Inferior parietal cortex (tissue), 1 donor: ENCODE measurements around the gene RHOT2.
"Not testable (repeated sequence)": the region's sequence is repeated elsewhere in the genome, so short reads cannot be mapped to it uniquely, and the experiment has no call there.

Source experiments
- DNase-seq: peaks from one replicate; pipeline ENCODE4 v3.0.0-alpha.2; 2016; ENCODE audit errors: extremely low spot score

RHOT2 gene

DNA sequence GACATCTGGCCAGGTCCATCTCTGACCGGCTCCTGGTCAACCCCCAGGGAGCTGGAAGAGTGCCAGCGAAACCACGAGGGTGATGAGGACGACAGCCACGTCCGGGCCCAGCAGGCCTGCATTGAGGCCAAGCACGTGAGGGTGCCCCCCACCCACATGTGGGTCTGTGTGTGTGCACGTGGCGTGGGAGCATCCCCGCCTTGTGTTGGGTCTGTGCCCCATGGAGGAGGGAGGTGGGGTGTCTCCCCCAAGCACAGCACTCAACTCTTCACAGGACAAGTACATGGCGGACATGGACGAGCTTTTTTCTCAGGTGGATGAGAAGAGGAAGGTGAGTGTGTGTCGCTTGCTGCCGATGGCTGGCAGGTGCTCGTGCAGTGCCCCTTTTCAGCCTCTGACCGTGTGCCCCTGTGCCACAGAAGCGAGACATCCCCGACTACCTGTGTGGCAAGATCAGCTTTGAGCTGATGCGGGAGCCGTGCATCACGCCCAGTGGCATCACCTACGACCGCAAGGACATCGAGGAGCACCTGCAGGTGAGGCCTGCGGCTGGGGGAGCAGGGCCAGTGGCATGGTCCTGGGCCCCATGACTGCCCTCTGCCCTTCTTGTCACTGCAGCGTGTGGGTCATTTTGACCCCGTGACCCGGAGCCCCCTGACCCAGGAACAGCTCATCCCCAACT is 14.0 kb downstream of the RHOT2 start:
- DNase-seq = no peak

DNA sequence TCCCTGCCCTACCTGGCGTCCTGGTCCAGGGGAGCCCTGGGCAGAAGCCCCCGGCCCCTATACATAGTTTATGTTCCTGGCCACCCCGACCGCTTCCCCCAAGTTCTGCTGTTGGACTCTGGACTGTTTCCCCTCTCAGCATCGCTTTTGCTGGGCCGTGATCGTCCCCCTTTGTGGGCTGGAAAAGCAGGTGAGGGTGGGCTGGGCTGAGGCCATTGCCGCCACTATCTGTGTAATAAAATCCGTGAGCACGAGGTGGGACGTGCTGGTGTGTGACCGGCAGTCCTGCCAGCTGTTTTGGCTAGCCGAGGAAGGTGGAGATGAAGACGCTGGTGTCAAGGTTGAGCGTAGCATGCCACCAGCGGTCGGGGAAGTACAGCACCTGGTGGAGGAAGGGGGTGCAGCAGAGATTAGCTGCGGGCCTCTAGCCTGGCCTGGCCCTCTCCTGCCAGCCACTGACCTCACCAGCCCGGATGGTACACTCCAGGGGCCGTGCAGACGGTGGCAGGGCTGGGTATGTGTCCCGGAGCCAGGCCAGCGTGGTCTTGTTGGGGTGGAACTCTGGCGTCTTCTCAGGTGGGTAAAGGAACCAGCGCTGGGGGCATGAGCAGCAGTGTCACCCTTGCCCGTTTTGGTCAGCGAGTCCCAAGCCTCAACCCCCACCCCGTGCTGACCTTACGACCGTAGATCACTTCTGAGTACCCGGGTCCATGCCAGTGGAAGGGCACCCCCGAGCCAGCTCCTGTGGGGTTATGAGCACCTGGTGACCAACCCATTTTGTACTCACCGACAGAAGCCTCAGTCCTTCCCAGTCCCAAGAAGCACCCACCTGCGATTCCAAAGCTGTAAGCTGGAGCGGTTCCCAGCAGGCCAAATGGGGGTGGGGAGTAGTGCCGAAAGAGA is 14.8 kb downstream of the RHOT2 start:
- no peak for DNase-seq

DNA sequence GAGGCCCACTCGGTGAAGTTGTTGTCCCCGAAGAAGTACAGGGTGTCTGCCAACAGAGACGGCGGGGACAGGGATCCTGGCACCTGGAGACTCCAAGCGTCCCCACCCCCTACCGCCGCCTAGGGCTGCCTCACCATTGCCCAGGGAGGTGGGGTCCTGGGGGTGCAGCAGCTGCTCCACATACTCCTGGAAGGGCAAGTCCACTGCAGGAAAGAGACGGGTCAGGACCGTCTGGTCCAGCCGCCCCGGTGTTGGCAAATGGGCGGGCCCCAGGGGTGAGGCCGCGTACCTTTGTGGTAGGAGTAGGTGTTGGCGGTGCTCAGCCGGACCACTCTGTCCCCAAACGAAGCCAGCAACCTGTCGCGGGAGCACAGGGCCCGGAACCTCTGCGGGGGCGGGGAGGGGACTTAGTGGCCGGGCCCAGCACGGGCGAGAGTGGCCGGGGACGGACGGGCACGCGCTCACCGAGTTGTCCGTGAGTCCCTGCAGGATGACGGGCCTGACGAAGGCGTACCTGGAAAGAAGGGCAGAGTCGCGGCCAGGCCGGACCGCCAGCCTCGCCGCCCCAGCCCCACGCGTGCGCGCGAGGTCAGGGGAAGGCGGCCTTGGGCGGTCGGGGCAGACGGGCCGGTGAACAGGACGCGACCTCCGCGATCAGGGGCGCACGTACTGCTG is 15.6 kb downstream of the RHOT2 start:
- no peak for DNase-seq

DNA sequence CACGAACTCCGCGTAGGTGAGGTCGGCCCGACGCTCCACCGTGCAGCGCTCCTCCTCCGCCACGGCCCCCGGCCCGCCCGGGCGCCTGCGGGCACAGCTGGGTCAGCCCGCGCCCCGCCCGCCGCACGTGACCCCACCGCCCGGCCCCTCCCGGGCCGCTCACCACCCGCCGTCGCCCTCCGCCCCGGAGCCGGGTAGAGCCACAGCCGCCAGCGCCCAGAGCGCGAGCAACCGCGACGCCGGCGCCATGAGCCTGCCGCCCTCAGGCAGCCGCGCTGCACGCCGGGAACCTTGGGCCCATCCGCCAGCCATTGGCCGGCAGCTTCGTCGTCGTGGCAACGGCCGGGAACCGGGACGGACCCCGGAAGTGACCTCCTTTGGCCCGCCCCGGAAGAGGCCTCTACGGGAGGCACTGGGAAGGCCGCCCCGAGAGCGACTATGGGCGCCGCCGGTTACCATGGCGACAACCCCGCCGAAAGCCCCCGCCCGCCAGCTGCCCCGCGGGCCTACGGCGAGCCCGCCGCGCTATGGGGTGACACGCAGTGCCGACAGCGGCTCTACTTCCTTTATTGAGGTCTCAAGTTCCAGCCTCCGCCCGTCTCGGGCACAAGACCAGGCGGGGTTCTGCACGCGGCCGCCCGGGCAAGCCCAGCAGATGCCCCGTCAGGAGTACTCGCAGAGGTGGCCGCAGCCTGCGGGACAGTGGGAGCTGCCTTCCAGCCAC is 16.3 kb downstream of the RHOT2 start, which contains the start of gene JMJD8:
JMJD8 (minus strand) TSS at position 264 of the 724 bp plus-strand sequence; CDS start at position 249, 15 bp downstream.
- DNase-seq = peak; percentile 96

DNA sequence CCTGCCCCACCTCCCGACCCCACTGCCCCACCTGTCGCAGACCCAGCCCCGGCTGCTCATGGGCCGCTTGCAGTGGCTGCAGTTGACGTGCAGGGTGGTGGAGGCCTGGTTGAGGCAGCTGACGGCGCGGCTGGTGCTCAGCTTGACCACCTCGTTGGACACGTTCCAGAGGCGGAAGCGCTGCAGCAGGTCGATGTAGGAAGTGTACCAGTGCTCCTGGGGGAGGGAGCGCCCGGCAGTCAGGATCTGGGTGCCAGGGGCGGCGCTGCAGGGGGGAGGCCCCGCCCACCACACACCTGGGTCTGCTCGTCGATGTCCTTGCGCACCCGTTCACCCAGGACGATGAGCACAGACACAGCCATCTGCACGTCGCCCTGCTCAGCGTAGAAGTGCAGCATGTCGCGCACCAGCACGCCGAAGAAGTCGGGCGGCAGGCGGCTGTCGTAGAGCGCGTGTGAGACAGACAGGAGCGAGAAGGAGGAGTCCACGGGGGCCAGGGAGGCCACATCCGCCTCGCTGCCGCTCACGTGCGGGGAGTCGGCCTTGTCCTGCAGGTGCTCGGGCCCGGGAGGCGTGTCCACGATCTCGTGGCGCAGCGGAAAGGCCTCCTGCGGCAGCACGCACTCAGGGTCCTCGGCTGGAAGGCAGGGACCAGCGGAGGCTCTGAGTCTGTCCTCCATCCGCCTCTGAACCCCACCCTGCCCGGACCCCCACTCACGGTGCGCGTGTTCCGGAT is 17.2 kb downstream of the RHOT2 start:
- no peak for DNase-seq

DNA sequence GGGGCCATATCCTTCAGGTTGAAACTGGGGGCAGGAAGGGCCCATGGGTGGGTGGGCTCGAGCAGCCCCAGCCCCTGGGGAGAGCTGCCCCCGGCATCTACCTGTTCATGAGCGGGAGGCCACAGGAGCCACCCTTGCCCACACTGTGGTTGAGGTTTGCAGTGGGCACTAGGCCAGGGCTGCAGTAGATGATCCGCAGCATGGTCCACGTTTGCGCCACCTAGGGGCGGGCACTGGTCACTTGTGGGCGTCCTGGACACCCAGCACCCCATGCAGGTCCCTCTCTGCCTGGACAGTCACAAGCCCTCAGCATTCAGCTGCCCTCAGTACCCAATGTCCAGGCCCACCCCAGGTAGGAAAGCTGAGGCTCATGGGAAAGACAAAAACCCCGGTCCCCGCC is 18.0 kb downstream of the RHOT2 start:
- DNase-seq = no peak

DNA sequence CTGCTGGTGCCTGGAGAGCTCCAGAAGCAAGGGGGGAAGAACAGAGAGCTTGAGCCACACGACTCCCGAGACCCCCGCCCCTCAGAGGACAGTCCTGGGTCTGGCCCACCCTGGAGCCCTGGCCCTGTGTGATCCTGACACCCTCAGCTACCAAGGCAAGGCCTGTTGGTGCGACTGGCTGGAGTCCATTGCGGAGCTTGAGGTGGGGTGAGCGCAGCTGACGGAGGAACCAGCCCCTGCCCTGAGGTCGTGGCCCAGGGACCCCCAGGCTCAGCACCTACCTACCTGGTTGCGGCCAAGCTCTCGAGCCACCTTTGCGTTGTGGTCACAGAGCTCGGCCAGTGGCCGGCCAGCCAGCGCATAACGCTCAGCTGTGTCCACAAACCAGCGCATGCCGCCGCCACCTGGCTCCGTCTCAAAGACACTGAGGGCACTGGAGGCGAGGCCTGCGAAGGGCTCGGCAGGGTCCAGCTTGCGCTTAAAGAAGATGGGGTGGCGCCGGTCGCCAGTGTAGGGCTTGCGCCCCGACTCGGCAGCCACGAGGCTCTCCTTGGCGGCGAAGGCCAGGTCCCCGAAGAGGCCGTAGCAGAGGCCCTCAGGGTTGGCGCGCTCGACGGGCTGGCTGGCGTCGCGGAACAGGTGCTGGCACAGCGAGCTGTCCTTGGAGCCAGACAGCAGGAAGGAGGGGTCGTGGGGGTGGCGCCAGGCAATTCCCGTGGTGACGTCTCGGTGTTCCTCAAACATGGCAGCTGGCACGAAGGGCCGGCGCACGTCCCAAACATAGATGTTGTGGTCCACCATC is 18.7 kb downstream of the RHOT2 start:
- no peak for DNase-seq

DNA sequence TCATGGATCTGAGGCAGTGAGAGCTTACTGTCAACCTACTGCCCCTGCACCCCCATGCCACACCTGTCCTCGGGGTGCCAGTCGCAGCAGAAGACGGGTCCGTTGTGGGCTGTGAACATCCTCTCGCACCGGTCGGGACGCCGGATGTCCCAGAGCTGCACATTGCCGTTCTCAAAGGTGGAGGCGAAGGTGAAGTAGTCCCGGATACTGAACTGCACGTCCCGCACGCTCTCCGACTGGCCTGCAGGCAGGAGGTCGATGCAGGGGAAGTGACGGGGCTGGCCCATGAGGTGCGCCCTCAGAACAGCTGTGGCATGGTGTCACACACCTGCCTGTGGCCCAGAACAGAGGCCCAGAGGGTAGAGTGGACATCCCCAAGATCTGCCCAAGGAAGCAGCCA is 19.6 kb downstream of the RHOT2 start:
- DNase-seq = no peak

DNA sequence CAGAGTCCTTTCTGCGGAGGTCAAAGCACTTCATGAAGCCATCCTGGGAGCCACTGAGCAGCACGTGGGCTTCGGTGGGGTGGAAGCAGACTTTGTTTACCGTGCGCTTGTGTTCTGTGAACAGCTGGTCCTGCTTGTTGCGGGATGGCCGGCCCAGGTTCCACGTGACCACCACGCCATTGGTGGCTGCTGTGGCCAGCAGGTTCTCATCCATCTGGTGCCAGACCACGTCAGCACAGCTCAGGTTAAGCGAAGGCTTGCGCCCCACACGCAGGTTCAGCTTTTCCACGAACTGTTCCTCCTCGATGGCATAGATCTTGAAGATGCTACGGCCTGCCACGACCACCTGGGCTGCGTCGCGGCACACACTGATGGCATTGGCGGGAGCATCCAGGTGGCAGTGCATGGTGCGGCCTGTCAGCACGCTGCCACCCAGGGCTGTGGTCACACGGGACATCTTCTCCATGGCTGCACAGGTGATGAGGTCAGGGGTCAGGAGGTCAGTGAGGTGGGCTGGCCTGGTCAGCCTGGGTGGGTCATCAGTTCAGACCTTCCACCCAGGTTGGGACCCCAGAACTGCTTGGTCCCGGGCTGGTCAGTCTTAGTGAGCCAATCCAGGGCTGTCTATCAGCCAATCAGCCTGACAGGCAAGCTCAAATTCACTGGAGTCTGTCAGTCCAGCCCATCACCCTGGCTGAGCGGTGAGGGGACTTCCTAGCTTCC is 21.4 kb downstream of the RHOT2 start:
- DNase-seq = no peak

DNA sequence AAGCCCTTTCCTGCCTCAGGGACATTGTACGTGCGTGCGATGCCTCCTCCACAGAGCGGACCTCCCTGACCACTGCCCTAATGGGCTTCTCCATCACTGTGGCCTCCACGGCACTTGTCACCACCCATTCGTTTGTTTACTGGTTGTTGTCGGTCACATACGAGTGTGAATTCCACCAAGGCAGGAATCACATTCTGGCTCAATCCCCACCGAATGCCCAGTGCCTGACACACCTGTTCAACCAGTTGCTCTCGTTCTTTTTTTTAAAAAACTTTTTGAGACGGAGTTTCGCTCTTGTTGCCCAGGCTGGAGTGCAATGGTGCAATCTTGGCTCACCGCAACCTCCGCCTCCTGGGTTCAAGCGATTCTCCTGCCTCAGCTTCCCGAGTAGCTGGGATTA is 23.3 kb downstream of the RHOT2 start:
- DNase-seq = not testable (repeated sequence)

DNA sequence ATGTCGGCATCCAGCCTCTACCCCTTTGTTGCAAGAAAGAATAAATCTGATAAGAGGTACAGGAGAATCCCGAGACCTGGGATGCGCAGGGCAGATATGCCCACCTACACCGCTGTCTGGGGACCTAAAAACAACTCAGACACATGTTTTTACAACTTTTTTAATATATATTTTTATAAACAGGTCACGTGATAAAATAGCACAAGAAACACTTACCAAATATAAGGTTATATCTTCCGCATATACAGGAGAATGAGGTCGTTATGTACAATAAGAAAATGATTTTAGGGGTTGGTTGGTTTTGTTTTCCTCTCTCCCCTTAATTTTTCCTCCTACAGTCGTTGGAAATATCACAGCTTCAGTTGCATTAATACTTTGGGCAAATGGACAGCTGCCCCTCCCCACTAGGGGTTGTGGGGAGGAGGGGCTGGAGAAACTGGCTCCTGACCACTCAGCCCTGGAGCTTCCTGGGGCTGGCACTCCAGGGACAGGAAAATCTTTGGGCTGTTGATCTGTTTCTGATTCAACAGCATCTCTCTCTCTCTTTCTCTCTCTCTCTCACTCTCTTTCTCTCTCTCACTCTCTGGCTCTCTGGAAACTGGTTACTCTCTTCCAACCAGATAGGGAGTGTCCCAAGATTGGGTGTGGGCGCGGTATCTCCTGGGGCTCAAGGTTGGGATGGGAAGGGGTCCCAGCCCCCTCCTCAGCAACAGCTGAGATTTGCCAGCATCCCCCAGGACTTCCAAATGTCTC is 24.6 kb downstream of the RHOT2 start:
- DNase-seq = no peak

DNA sequence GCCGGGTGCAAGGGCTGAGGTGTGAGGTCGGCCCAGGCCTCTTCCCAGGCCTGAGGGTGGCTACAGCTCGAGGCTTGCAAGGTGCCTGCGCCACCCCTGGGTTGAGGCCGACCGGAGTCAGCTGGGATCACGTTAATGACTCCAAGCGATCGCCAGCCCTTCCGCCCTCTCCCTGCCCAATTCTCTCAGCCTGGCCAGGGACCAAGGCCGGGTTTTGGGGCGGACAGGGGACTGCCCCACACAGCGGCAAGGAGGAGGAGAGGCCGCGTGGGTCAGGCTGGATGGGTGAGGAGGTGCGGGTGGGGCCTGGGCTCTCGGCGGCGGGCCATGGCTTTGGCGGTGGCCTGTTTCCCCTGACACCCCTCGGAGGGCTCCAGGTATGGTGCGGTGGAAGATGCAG is 25.4 kb downstream of the RHOT2 start:
- no peak for DNase-seq

DNA sequence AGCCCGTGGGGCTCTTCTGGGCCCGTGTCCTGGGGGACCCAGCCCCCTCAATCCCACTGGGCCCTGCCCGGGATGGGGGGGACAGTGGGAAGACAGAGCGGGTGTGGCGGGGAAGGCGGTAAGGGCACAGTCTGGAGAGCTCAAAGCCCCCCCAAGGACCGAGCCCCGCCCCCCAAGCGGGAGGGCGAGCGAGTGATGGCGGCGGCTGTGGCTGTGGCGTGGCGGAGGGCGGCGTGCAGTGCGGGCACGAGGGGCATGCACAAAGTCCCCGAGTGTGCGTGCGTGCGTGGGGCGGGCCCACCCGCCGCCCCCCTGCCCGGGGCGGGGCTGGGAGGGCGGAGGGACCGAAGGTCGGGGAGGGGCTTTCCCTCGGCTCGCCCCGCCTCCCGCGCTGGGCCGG is 25.8 kb downstream of the RHOT2 start:
- no peak for DNase-seq

DNA sequence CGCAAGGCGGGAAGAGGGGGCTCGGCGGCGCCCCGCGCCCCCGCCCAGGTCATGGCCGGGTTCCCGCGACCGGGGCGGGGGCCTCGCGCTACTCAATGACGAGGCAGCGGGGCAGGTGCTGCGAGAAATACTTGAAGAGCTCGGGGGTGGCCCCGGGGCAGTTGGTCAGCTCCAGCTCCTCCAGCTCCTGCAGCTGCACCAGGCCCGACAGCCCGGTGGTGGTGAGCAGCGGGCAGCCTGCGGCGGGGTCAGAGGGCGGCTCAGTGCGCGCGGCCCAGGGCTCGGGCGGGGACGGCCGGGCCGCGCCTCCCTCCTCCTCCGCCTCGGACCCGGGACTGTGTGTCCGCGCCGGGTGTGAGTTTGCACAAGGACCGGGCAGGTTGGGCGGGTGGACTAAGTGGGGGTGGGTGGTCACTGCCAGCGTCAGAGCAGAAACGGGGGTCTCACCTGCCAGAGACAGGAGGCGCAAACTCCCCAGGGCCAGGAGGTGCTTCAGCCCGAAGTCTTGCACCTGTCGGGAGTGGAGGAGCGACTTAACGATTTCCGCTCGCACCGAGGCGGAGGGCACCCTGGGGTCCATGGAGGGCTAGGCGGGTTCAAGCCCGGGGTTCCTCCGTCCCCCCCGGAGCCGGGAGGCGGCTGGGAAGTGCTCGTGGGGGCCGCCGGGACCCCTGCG is 26.4 kb downstream of the RHOT2 start:
- no peak for DNase-seq

DNA sequence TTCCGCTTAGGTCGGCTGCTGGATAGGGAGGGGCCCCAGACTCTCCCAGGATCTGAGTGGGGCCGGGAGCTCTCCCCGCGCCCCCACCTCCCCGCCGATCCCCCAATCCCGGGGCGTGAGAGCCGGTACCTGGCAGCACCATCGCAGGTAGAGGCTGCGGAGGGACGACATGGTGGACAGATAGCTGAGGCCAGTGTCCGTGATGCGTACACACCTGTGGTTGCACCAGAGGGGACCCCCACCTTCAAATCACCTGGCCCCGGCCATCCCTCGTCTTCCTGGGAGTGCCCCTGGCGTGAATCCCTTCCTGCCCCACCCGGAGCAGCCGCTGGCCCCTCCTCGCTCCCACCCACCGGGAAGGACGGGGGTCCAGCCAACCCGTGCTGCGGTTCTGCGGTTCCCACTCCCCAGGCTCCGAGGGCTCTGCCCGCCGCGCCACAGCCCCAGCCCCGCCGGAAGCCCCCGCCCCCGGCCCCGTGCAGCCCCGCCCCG is 27.0 kb downstream of the RHOT2 start:
- DNase-seq = no peak

DNA sequence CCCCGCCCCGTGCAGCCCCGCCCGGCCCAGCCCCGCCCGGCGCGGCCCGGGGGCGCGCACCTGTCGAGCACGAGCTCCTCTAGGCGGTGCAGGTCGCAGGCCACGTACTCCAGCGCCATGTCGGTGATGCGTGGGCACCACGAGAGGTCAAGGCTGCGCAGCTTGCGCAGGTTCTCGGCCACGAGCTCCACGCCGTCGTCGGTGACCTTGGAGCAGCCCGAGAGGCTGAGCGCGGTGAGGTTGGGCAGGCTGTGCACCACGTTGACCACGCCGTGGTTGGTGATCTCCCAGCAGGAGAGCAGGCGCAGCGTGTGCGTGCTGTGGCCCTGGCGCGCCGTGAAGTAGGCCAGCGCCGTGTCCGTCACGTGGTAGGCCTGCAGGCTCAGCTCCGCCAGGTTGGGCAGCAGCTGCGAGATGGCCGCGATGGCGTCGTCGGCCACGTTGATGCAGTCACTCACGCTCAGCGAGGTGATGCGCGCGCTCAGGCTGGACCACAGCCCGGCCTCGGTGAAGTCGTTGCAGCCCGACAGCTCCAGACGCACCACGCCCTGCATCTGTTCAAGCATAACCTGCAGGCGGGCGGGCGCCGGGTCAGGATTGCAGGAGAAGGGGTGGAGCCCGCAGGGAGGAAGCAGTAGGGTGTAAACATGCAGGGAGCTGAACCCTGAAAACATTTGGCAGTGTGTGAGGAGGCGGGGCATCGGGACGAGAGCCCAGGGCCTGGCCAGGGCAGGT is 27.6 kb downstream of the RHOT2 start:
- DNase-seq = no peak

DNA sequence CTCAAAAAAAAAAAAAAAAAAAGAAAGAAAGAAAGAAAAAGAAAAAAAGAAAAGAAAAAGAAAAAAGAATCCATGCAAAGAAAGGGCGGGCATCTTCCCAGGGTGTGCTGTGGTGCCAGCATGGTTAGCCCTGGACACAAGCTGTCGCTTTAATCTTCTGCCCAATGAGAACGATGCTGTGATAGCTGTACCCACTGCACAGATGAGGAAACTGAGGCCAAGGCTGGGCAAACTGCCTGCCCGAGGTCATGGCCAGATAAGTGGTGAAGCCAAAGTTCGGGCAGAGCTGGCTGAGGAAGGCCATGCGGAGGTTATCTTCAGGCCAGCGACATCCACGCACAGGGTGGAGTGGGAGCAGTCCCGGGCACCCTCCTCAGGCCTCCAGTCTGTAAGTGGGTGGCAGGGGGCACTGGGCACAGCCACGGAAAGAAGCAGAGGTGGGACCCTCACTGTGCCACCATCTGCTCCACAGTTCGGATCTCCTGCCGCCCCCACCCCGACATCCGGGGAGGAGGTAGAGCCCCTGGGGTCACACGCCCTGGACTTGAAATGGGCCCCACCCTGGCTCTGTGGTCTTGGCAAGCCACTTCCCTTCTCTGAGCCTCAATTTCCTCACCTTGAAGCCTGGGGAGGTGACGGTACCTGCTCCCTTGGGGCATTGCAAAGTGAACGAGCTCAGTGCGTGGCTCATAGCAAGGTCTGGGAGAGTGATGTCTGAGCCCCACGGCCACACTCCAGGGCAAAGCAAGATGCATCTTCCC is 31.2 kb downstream of the RHOT2 start:
- DNase-seq = no peak
